ENCODE results near the gene C9.

DNA sequence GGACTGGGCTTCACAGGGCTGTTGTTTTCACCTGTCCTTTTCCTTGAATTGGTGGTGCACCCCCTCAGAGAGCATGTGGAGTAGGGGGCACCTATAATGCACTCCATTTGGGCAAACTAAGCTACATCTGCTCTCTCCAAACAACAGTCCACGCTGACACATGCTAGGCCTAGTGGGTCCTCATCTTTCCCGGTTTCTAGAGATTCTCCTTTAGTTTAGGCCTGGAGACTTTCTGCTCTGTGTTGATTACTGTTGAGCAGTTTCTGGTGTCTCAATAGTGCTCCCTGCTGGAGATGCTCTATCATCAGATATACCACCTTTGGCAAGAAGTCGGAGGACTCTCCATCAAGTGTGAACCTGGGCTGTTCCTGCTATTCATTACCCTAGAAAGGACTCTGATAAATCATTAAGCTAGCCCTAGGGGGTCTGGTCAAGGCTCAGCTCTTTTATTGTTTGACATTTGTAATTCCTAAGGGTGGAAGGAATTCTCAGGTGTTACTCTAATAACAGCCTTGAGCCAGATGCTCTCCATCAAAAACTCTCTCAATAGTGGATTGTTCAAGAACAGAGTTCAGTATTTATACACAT lies 81.0 kb downstream of the C9 start:
- TF ChIP-seq, protein P1, sequence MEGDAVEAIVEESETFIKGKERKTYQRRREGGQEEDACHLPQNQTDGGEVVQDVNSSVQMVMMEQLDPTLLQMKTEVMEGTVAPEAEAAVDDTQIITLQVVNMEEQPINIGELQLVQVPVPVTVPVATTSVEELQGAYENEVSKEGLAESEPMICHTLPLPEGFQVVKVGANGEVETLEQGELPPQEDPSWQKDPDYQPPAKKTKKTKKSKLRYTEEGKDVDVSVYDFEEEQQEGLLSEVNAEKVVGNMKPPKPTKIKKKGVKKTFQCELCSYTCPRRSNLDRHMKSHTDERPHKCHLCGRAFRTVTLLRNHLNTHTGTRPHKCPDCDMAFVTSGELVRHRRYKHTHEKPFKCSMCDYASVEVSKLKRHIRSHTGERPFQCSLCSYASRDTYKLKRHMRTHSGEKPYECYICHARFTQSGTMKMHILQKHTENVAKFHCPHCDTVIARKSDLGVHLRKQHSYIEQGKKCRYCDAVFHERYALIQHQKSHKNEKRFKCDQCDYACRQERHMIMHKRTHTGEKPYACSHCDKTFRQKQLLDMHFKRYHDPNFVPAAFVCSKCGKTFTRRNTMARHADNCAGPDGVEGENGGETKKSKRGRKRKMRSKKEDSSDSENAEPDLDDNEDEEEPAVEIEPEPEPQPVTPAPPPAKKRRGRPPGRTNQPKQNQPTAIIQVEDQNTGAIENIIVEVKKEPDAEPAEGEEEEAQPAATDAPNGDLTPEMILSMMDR (IDR thresholded peaks at IDR 0.05; ENCODE audit: low read depth, low read length, missing input control): peak; percentile 39
- TF ChIP-seq FOXA2 (IDR thresholded peaks at IDR 0.05) (no peak), TAF1 (conservative IDR thresholded peaks at IDR 0.05) (no peak), GABPA (IDR thresholded peaks at IDR 0.05 in 1 of 2, conservative IDR thresholded peaks at IDR 0.05 in 1 of 2) (no peak), EGR1 (IDR thresholded peaks at IDR 0.05; ENCODE audit: low read depth in 2 of 2) (no peak), RXRA (IDR thresholded peaks at IDR 0.05) (no peak), NR2F2 (IDR thresholded peaks at IDR 0.05) (no peak), SP1 (IDR thresholded peaks at IDR 0.05) (no peak), MAX (IDR thresholded peaks at IDR 0.05) (no peak), YY1 (IDR thresholded peaks at IDR 0.05) (no peak), RAD21 (IDR thresholded peaks at IDR 0.05) (peak; percentile 73 to 76)
- TF ChIP-seq, protein P2, sequence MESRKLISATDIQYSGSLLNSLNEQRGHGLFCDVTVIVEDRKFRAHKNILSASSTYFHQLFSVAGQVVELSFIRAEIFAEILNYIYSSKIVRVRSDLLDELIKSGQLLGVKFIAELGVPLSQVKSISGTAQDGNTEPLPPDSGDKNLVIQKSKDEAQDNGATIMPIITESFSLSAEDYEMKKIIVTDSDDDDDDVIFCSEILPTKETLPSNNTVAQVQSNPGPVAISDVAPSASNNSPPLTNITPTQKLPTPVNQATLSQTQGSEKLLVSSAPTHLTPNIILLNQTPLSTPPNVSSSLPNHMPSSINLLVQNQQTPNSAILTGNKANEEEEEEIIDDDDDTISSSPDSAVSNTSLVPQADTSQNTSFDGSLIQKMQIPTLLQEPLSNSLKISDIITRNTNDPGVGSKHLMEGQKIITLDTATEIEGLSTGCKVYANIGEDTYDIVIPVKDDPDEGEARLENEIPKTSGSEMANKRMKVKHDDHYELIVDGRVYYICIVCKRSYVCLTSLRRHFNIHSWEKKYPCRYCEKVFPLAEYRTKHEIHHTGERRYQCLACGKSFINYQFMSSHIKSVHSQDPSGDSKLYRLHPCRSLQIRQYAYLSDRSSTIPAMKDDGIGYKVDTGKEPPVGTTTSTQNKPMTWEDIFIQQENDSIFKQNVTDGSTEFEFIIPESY (IDR thresholded peaks at IDR 0.05): no peak
- TF ChIP-seq, protein P3, sequence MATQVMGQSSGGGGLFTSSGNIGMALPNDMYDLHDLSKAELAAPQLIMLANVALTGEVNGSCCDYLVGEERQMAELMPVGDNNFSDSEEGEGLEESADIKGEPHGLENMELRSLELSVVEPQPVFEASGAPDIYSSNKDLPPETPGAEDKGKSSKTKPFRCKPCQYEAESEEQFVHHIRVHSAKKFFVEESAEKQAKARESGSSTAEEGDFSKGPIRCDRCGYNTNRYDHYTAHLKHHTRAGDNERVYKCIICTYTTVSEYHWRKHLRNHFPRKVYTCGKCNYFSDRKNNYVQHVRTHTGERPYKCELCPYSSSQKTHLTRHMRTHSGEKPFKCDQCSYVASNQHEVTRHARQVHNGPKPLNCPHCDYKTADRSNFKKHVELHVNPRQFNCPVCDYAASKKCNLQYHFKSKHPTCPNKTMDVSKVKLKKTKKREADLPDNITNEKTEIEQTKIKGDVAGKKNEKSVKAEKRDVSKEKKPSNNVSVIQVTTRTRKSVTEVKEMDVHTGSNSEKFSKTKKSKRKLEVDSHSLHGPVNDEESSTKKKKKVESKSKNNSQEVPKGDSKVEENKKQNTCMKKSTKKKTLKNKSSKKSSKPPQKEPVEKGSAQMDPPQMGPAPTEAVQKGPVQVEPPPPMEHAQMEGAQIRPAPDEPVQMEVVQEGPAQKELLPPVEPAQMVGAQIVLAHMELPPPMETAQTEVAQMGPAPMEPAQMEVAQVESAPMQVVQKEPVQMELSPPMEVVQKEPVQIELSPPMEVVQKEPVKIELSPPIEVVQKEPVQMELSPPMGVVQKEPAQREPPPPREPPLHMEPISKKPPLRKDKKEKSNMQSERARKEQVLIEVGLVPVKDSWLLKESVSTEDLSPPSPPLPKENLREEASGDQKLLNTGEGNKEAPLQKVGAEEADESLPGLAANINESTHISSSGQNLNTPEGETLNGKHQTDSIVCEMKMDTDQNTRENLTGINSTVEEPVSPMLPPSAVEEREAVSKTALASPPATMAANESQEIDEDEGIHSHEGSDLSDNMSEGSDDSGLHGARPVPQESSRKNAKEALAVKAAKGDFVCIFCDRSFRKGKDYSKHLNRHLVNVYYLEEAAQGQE (IDR thresholded peaks at IDR 0.05): no peak
- TF ChIP-seq, protein P4, sequence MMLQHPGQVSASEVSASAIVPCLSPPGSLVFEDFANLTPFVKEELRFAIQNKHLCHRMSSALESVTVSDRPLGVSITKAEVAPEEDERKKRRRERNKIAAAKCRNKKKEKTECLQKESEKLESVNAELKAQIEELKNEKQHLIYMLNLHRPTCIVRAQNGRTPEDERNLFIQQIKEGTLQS (IDR thresholded peaks at IDR 0.05): no peak

All from liver (tissue), 3 donors.